HEK293 (cell line): ENCODE data around the gene APOA5.

Experiments used
- CTCF ChIA-PET: fragments of 350-600 bp; formaldehyde crosslinking; extraction: SDS; loops from one replicate; lab custom pipeline; 2021; ENCODE audit warnings: antibody characterized with exemption; lab: Yijun Ruan, JAX
- POLR2A ChIA-PET: fragments of 300-600 bp; formaldehyde crosslinking; extraction: SDS; loops from one replicate; lab custom pipeline; 2020; ENCODE audit warnings: antibody characterized with exemption, inconsistent platforms; lab: Yijun Ruan, JAX
- H3K27ac ChIP-seq: fragments of 200-500 bp; sonication (Bioruptor generic); 2 replicates; pipeline ENCODE4 v1.5.1; 2014; ENCODE audit warnings: low read depth, low read length, control low read depth, inconsistent platforms; ENCODE audit errors: extremely low read depth
- H3K36me3 ChIP-seq, 2 experiments: fragments of 200-500 bp in 1 of 2; sonication (Bioruptor generic) in 1 of 2; 1 replicate in 1 of 2; 2 replicates in 1 of 2; pipeline ENCODE4 v1.5.1; 2014 to 2017; ENCODE audit warnings: inconsistent platforms in 2 of 2, low read length in 2 of 2; ENCODE audit not compliant: control insufficient read depth in 2 of 2, insufficient read depth in 1 of 2
- H3K4me1 ChIP-seq: fragments of 200-500 bp; sonication (Bioruptor generic); 2 replicates; pipeline ENCODE4 v1.5.1; 2014; ENCODE audit warnings: mild to moderate bottlenecking, low read length, inconsistent platforms; ENCODE audit not compliant: control insufficient read depth, insufficient read depth
- H3K4me3 ChIP-seq: 2 replicates; pipeline ENCODE4 v1.5.1; 2011; ENCODE audit warnings: low read depth, mild to moderate bottlenecking, control low read depth, low read length, moderate library complexity
- H3K9me3 ChIP-seq: fragments of 200-500 bp; sonication (Bioruptor generic); 2 replicates; pipeline ENCODE4 v1.5.1; 2014; ENCODE audit warnings: low read depth, low read length, inconsistent platforms; ENCODE audit not compliant: control insufficient read depth, insufficient read depth
- EGR2 ChIP-seq: fragments of 450-650 bp; formaldehyde crosslinking; IDR thresholded peaks from 2 replicates; pipeline ENCODE4 v1.5.1; 2016; ENCODE audit warnings: low read depth, missing biosample characterization, missing genetic modification characterization
- FEZF1 ChIP-seq: fragments of 450-650 bp; formaldehyde crosslinking; IDR thresholded peaks from 2 replicates; pipeline ENCODE4 v1.5.1; 2016; ENCODE audit warnings: missing biosample characterization, missing genetic modification characterization
- SCRT2 ChIP-seq: fragments of 450-650 bp; formaldehyde crosslinking; IDR thresholded peaks from 2 replicates; pipeline ENCODE4 v1.5.1; 2016; ENCODE audit warnings: missing biosample characterization, missing genetic modification characterization
- WT1 ChIP-seq: fragments of 450-650 bp; formaldehyde crosslinking; IDR thresholded peaks from 2 replicates; pipeline ENCODE4 v1.5.1; 2016; ENCODE audit warnings: missing biosample characterization, missing genetic modification characterization
- ZFP3 ChIP-seq: fragments of 450-650 bp; formaldehyde crosslinking; IDR thresholded peaks from 2 replicates; pipeline ENCODE4 v1.5.1; 2016; ENCODE audit warnings: low read depth, missing biosample characterization, missing genetic modification characterization
- ZNF433 ChIP-seq: fragments of 450-650 bp; formaldehyde crosslinking; IDR thresholded peaks from 2 replicates; pipeline ENCODE4 v1.5.1; 2016; ENCODE audit warnings: missing biosample characterization, missing genetic modification characterization, low read depth
- ZNF544 ChIP-seq: fragments of 450-650 bp; formaldehyde crosslinking; IDR thresholded peaks from 2 replicates; pipeline ENCODE4 v1.5.0; 2017; ENCODE audit warnings: missing biosample characterization, missing genetic modification characterization
- ZNF629 ChIP-seq: fragments of 450-650 bp; formaldehyde crosslinking; IDR thresholded peaks from 2 replicates; pipeline ENCODE4 v1.5.1; 2017; ENCODE audit warnings: missing biosample characterization, missing genetic modification characterization
- ZNF707 ChIP-seq: fragments of 450-650 bp; formaldehyde crosslinking; IDR thresholded peaks from 2 replicates; pipeline ENCODE4 v1.5.1; 2016; ENCODE audit warnings: missing biosample characterization, missing genetic modification characterization
- ZNF791 ChIP-seq: fragments of 450-650 bp; formaldehyde crosslinking; IDR thresholded peaks from 2 replicates; pipeline ENCODE4 v1.5.1; 2016; ENCODE audit warnings: missing biosample characterization, missing genetic modification characterization
- ZXDB ChIP-seq: fragments of 450-650 bp; formaldehyde crosslinking; IDR thresholded peaks from 2 replicates; pipeline ENCODE4 v1.5.1; 2016; ENCODE audit warnings: missing biosample characterization, missing genetic modification characterization
- TF ChIP-seq, protein P1 (sequence below): fragments of 450-650 bp; formaldehyde crosslinking; IDR thresholded peaks from 2 replicates; pipeline ENCODE4 v1.5.1; 2016; ENCODE audit warnings: missing biosample characterization, missing genetic modification characterization

The APOA5 gene

GRCh38 chr11:116750070-116750718, 41.5 kb downstream of the APOA5 start:
- TF ChIP-seq ZNF707 (peak; percentile 72), FEZF1 (tag by site-specific recombination) (no peak)
- POLR2A ChIA-PET, result interaction anchor here (1.6 kb wide), 1 partner anchor 11 kb away, joined by 3 read pairs; no protein-coding TSS in a partner anchor
- H3K4me3 ChIP-seq, result no peak overlapping the region
- no peaks in the 10 kb centered on the region for H3K9me3 ChIP-seq
- peaks cover 8 to 89% of the 10 kb centered on the region in 2 experiments for H3K36me3 ChIP-seq
- no peak overlapping the region for H3K27ac ChIP-seq
- H3K4me1 ChIP-seq, result no peaks in the 10 kb centered on the region
- CTCF ChIA-PET, result interaction anchor here (1.4 to 7.3 kb wide), 3 partner anchors 8 to 477 kb away, joined by 3 to 49 read pairs (median 4); no protein-coding TSS in a partner anchor

DNA sequence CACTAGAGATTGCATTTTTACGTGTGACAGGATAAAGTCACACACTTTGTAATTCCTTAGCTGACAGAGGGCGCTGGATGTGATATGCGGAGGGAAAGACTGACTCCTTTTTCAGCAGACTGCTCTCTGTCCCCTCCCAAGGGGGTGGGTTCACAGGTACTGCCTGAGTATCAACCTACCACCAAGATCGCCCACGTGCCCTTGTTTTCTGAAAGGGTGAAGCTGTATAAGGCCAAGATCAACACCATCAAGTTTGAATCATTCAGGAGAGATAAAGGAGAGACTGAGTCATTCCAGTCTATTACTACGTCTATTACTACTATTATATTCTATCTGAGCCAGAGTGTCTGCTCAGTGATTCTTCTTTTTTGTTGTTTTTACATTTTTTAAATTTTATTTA, 49.6 kb downstream of the APOA5 start:
- Histone ChIP-seq H3K27ac (no peak overlapping the region), H3K4me3 (no peak overlapping the region), H3K9me3 (no peaks in the 10 kb centered on the region), H3K4me1 (no peaks in the 10 kb centered on the region), H3K36me3 (peaks cover 0 to 20% of the 10 kb centered on the region in 2 experiments; a peak in 1 of 3 replicates)
- POLR2A ChIA-PET, result no interaction called here
- CTCF ChIA-PET, result interaction anchor here (0.6 to 4.6 kb wide), 8 partner anchors 9 to 525 kb away, joined by 3 to 72 read pairs (median 6); no protein-coding TSS in a partner anchor
- TF ChIP-seq EGR2 (tag by site-specific recombination) (0 out of 2 replicates have a peak, but pooled peaks have one; percentile 6), ZNF544 (tag by site-specific recombination) (no peak)

DNA sequence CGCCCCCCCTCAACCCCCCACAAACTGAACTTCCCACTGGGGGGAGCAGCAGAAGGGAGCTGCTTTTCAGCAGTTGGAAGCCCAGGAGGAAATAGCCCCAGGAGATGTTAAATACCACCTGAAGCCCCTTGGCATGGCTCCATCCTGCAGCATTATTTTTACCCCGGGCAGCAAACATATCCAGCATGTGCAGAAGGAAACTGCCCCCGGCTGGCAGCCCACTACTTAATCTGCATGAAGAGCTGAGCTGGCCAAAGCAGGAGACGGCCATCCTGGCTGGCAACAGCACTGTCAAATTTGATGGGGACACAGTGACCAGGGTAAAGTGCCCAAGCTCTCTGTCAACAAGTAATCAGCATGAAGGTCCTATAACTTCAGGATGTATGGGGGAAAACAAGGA, 50.9 kb downstream of the APOA5 start:
- POLR2A ChIA-PET, result no interaction called here
- no peak overlapping the region for H3K27ac ChIP-seq
- TF ChIP-seq ZNF433 (tag by site-specific recombination) (no peak), ZFP3 (tag by site-specific recombination) (no peak), ZNF791 (tag by site-specific recombination) (no peak), WT1 (tag by site-specific recombination) (no peak), ZXDB (tag by site-specific recombination) (no peak), SCRT2 (tag by site-specific recombination) (no peak), ZNF629 (no peak)
- TF ChIP-seq, protein P1, sequence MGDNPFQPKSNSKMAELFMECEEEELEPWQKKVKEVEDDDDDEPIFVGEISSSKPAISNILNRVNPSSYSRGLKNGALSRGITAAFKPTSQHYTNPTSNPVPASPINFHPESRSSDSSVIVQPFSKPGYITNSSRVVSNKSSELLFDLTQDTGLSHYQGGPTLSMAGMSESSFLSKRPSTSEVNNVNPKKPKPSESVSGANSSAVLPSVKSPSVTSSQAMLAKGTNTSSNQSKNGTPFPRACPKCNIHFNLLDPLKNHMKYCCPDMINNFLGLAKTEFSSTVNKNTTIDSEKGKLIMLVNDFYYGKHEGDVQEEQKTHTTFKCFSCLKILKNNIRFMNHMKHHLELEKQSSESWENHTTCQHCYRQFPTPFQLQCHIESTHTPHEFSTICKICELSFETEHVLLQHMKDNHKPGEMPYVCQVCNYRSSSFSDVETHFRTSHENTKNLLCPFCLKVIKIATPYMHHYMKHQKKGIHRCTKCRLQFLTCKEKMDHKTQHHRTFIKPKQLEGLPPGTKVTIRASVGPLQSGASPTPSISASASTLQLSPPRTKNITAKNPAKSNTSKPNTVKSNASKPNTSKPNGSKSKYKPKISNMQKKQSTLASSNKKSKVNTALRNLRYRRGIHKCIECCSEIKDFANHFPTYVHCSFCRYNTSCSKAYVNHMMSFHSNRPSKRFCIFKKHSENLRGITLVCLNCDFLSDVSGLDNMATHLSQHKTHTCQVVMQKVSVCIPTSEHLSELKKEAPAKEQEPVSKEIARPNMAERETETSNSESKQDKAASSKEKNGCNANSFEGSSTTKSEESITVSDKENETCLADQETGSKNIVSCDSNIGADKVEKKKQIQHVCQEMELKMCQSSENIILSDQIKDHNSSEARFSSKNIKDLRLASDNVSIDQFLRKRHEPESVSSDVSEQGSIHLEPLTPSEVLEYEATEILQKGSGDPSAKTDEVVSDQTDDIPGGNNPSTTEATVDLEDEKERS (tag by site-specific recombination), result no peak
- TF ChIP-seq, all 188 proteins: peak for 0
- H3K36me3 ChIP-seq, result peaks cover 0 to 9% of the 10 kb centered on the region in 2 experiments; a peak in 1 of 3 replicates
- no peaks in the 10 kb centered on the region for H3K9me3 ChIP-seq
- no peak overlapping the region for H3K4me3 ChIP-seq
- no peaks in the 10 kb centered on the region for H3K4me1 ChIP-seq
- CTCF ChIA-PET, result interaction anchor here (0.6 to 4.6 kb wide), 4 partner anchors 8 to 34 kb away, joined by 3 to 72 read pairs (median 26); no protein-coding TSS in a partner anchor
